Small intestine (tissue), 7 donors: ENCODE data around the gene XPA. TPM values are rescaled to one million over a fixed set of nuclear protein-coding genes. Genes with fewer than 3 reads are reported as not detected.

Experiments
- DNase-seq, 2 donors: peaks; one replicate each; pipeline versions ENCODE4 v3.0.0 to v3.0.0-alpha.2; 2013
- FAIRE-seq: peaks from 2 replicates; lab custom pipeline; 2012; peaks lifted over from hg19 to GRCh38; lab: Jason Lieb, UNC
- H3K27ac ChIP-seq, 3 donors: one replicate each; pipeline ENCODE4 v1.5.1; 2013; ENCODE audit warnings: low read length in 2 of 3, mild to moderate bottlenecking in 2 of 3, control low read depth in 1 of 3, inconsistent platforms in 1 of 3, low read depth in 1 of 3, moderate library complexity in 1 of 3
- H3K27me3 ChIP-seq, 3 donors: one replicate each; pipeline ENCODE4 v1.6.1; 2013; ENCODE audit warnings: low read length in 3 of 3, inconsistent platforms in 1 of 3; ENCODE audit not compliant: control insufficient read depth in 3 of 3, insufficient read depth in 3 of 3
- H3K36me3 ChIP-seq, 3 donors: one replicate each; pipeline ENCODE4 v1.6.1; 2013; ENCODE audit warnings: low read length in 3 of 3, inconsistent platforms in 1 of 3, low read depth in 1 of 3, mild to moderate bottlenecking in 1 of 3, moderate library complexity in 1 of 3; ENCODE audit not compliant: control insufficient read depth in 3 of 3, insufficient read depth in 2 of 3
- H3K4me1 ChIP-seq, 3 donors: one replicate each; pipeline ENCODE4 v1.6.1; 2013; ENCODE audit warnings: low read length in 2 of 3, inconsistent platforms in 1 of 3, low read depth in 1 of 3, mild to moderate bottlenecking in 1 of 3, moderate library complexity in 1 of 3; ENCODE audit not compliant: control insufficient read depth in 3 of 3, insufficient read depth in 2 of 3
- H3K4me3 ChIP-seq, 3 donors: one replicate each; pipeline ENCODE4 v1.5.1; 2013; ENCODE audit warnings: low read length in 3 of 3, control low read depth in 1 of 3, inconsistent platforms in 1 of 3, low read depth in 1 of 3, mild to moderate bottlenecking in 1 of 3, moderate library complexity in 1 of 3
- H3K9me3 ChIP-seq, 2 donors: one replicate each; pipeline ENCODE4 v1.6.1; 2013; ENCODE audit warnings: low read depth in 1 of 2, low read length in 1 of 2; ENCODE audit not compliant: control insufficient read depth in 2 of 2, insufficient read depth in 1 of 2
- WGBS, 3 donors: extraction: QIAGEN DNeasy Blood & Tissue Kit; methylation state at CpG; one replicate each; pipeline ENCODE4 v1.1.7; 2013; 5-methylcytosine and 5-hydroxymethylcytosine counted together
- polyA plus RNA-seq, 4 donors: library from polyadenylated mRNA; stranded (reverse) in 3 of 4; unstranded in 1 of 4; fragments of 200-250 nt in 3 of 4; fragments of 120-200 nt in 1 of 4; gene quantifications; one replicate each; pipeline versions ENCODE4 v1.2.1 to v1.2.3, GENCODE V29; 2013
- donor health status: healthy with polysubstance abuse.
- donor health status: control.
- donor health status: control.
- donor health status: Bipolar disorder and iron deficiency.
- donor health status: healthy.

The XPA gene
- polyA plus RNA-seq, 4 donors, result 15.4 to 24.4 (median 20.4) TPM

DNA sequence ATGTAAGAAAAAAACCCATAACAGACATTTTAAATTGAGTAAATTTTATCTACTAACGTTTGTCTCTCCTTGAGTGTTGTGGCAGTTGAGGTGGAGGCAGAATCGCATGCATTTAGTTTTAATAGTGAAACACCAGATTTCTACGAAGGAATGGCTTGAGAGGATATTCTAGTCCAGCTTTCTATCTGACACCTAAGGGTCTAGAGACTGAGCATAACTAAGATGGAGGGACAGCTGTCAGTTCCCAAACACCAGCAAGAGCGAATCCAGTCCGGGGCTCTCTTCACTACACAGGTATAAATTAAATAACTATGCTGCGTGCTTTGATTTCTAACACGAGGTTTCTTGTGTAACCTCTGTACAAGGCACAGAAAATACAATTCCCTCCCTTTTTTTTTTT is 62.1 kb downstream of the XPA start:
- DNase-seq (no peak), FAIRE-seq (no peak)
- Histone ChIP-seq H3K4me3 (peak overlapping the region in 2 of 3 donors; percentile 90 to 94), H3K27ac (peak overlapping the region in 1 of 3 donors; percentile 100), H3K36me3 (peaks cover 0 to 3% (median 0%) of the 10 kb centered on the region in 3 donors), H3K9me3 (no peaks in the 10 kb centered on the region), H3K27me3 (no peaks in the 10 kb centered on the region), H3K4me1 (peaks cover 2 to 16% (median 4%) of the 10 kb centered on the region in 3 donors)
- 58 to 69% (median 64%) methylated on average over 7 of the region's 7 CpGs for WGBS, 3 donors

DNA sequence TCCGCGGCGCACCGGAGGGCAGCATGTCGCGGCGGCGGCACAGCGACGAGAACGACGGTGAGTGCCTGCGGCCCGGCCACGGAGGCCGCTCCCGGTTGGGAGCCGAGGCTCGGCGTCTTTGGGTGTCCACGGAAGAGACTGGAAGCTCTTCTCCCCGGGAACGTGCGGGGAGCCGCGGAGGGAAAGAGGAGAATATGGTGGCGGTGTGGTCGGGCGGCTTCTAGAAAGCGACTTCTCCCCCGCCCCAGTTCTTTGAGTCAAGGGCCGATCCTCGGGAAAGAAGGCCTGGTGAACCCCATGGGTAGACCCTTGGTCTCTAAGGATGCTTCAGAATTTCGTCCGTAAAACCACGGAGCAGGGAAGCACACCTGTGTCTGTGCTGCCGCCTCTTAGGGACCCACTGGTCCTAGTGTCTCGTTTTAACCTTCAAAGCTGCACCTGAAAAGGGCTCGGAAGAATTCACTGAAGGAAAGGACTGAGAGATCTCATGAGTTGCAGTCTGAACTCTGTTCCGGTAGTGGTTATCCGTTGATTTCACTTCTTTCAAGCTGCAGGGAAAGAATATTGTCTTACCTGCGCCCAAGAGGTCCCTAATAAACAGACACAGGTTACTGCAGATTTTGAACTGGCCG is 63.2 kb downstream of the XPA start:
- Histone ChIP-seq H3K9me3 (no peaks in the 10 kb centered on the region), H3K4me3 (peak overlapping the region; percentile 85 to 94 (median 90)), H3K27ac (peak overlapping the region; percentile 98 to 100 (median 99)), H3K36me3 (peaks cover 0 to 3% (median 0%) of the 10 kb centered on the region in 3 donors), H3K4me1 (peaks cover 2 to 16% (median 4%) of the 10 kb centered on the region in 3 donors), H3K27me3 (no peaks in the 10 kb centered on the region)
- 0 to 1% (median 1%) methylated on average over 41 to 43 of the region's 43 CpGs for WGBS, 3 donors
- DNase-seq, result peak in 1 of 2 donors; percentile 38
- no peak for FAIRE-seq

DNA sequence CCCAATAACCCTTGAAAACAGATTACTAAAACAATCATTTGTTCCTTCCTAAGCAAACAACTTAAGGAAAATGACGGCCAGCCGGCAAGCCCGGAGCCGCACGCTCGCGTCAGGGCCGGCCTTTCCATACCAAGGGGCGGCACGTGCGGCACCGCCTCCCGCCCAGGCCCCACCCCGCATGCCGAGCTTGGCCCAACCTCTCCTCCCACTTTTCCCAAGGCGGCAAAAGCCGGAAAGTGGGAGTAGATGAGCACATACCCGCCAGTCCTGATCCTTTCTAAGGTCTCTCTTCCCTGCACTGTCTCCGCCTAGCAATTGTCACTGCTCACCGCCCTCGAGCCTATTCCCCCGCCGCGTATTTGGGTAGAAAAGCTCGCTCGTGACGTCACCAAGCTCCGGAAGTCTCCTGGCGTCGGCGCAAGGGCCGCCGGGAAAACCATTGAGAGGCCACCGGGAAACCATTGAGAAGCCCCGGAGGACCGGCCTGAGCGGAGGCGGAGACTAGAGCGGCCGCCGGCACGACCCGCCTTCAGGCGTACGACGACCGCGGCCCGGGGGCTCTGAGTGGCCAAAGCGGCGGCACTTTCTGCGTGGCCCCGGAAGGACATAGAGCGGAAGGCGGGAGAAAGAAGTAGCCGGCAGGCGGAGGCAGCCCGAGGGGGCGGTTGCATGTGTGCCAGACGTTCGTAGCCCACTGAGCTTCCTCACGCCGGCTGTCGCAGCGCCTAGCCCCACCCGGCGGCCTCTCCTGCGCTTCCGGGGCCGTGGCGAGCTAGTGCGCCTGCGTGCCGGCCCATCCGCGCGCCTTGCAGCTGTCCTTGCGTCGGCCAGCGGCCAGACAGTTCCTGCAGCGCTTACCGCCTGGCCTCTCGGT is 63.9 kb downstream of the XPA start, which contains the start of the genes NCBP1 and TSTD2:
NCBP1 (plus strand) TSS at position 837 of the 874 bp plus-strand sequence. CDS start 61 bp downstream, outside the sequence.
TSTD2 (minus strand) TSS at position 384 of the 874 bp plus-strand sequence. CDS start 5,806 bp downstream, outside the sequence.
- Histone ChIP-seq H3K27me3 (no peaks in the 10 kb centered on the region), H3K4me1 (peaks cover 2 to 16% (median 5%) of the 10 kb centered on the region in 3 donors), H3K36me3 (peaks cover 0 to 3% (median 0%) of the 10 kb centered on the region in 3 donors), H3K9me3 (no peaks in the 10 kb centered on the region), H3K4me3 (peak within 1 kb of the TSS; percentile 85 to 94 (median 90)), H3K27ac (peak within 1 kb of the TSS; percentile 98 to 100 (median 99))
- 0% methylated on average over 78 to 83 of the region's 83 CpGs for WGBS, 3 donors
- no peak for FAIRE-seq
- peak; percentile 98 to 99 for DNase-seq

- 1 to 2% (median 1%) methylated on average over 27 of the region's 27 CpGs for WGBS, 3 donors
- Histone ChIP-seq H3K9me3 (no peaks in the 10 kb centered on the region), H3K4me1 (peaks cover 2 to 16% (median 7%) of the 10 kb centered on the region in 3 donors), H3K4me3 (peak overlapping the region; percentile 53 to 94 (median 90)), H3K27ac (peak overlapping the region; percentile 98 to 100 (median 99)), H3K36me3 (peaks cover 0 to 3% (median 0%) of the 10 kb centered on the region in 3 donors), H3K27me3 (no peaks in the 10 kb centered on the region)
- FAIRE-seq (no peak), DNase-seq (peak in 1 of 2 donors; percentile 10)
Measured at GRCh38 chr9:97632248-97632984, 64.7 kb downstream of the XPA start.

GRCh38 chr9:97630591-97630990 is 66.5 kb downstream of the XPA start:
- DNase-seq (no peak), FAIRE-seq (no peak)
- H3K27ac ChIP-seq, result no peak overlapping the region
- H3K27me3 ChIP-seq, result no peaks in the 10 kb centered on the region
- H3K9me3 ChIP-seq, result no peaks in the 10 kb centered on the region
- H3K4me1 ChIP-seq, result peaks cover 2 to 13% (median 7%) of the 10 kb centered on the region in 3 donors
- no peak overlapping the region for H3K4me3 ChIP-seq
- H3K36me3 ChIP-seq, result peaks cover 0 to 3% (median 0%) of the 10 kb centered on the region in 3 donors

DNA sequence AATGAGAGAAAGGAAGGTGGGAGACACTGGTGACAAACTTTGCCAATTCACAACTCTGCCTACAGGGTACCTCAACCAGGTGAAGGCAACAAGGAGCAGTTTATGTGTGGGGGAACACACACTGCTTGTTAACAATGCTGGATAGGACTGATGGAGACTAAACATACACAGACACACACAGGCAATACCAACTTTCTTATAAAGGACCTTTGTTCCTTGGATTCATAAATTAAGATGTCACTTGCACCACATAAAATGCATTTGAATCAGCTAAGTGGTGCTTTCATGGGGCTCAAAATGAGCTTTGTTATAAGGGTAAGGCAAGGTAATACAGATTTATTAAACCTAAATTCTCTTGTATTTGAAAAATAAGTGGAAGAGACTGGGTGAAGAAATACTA is 68.0 kb downstream of the XPA start:
- Histone ChIP-seq H3K4me1 (peaks cover 0 to 6% (median 2%) of the 10 kb centered on the region in 3 donors), H3K36me3 (no peaks in the 10 kb centered on the region), H3K9me3 (no peaks in the 10 kb centered on the region), H3K4me3 (no peak overlapping the region), H3K27me3 (no peaks in the 10 kb centered on the region), H3K27ac (no peak overlapping the region)
- FAIRE-seq (no peak), DNase-seq (no peak)

- DNase-seq, result no peak
- Histone ChIP-seq H3K36me3 (no peaks in the 10 kb centered on the region), H3K27me3 (no peaks in the 10 kb centered on the region), H3K4me1 (peaks cover 0 to 6% (median 2%) of the 10 kb centered on the region in 3 donors), H3K9me3 (no peaks in the 10 kb centered on the region), H3K27ac (no peak overlapping the region), H3K4me3 (no peak overlapping the region)
- FAIRE-seq, result no peak
- WGBS, 3 donors, result 87 to 97% (median 95%) methylated on average over 3 of the region's 3 CpGs
Measured at GRCh38 chr9:97628668-97629067, 68.5 kb downstream of the XPA start.

GRCh38 chr9:97627624-97628023 is 69.5 kb downstream of the XPA start:
- peak overlapping the region in 1 of 3 donors; percentile 25 for H3K27ac ChIP-seq
- no peaks in the 10 kb centered on the region for H3K27me3 ChIP-seq
- no peak overlapping the region for H3K4me3 ChIP-seq
- WGBS, 3 donors, result 44 to 56% (median 50%) methylated on average over 5 of the region's 5 CpGs
- DNase-seq, result no peak
- FAIRE-seq, result no peak
- no peaks in the 10 kb centered on the region for H3K9me3 ChIP-seq
- H3K4me1 ChIP-seq, result peaks cover 0 to 6% (median 2%) of the 10 kb centered on the region in 3 donors
- H3K36me3 ChIP-seq, result no peaks in the 10 kb centered on the region
